Stimulated activated CD4-positive, alpha-beta T cell treated with anti-CD3 and anti-CD28 coated beads, Interleukin-4, amount 100 ng/mL, for 4 hours (primary cell): ENCODE data around the gene AHSG.

Source experiments
- DNase-seq, 2 experiments: peaks; one replicate each; pipeline ENCODE4 v3.0.0-alpha.2; 2020

AHSG gene

DNA sequence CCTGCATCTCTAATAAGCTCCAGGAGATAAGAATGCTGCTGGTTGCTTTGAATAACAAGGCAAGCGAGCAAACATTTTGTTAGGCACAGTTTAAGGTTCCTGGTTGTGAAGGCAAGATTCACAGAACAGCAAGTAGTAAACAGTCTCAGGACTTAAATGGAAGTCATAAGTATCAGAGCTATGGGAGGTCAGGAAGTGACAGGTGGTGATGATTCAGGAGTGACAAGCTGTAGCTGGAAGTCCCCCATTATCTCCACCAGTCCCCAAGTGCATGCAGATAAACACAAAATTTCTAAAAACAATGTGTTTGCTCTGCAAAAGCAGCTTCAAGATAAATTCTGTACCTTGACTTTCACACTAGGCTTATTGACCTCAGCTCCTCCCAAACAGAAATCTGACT, 30.6 kb downstream of the AHSG start:
- DNase-seq: no peak

- no peak for DNase-seq
Observed at GRCh38 chr3:186644683-186645082, 31.8 kb downstream of the AHSG start.

DNA sequence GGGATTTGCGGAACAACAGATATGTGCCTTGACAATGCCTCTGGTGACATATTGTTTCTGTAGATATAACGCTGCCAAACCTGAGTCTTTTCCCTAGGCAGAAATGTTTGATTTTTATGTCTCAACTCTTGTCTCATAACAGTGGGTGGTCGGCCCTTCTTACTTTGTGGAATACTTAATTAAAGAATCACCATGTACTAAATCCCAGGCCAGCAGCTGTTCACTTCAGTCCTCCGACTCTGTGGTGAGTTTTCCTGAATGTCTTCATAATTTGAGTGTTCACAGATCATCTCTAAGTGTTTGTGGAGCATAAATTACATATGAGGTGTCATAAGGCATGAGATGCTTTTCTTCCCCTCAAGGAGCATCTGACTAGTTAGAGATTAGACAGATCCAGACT, 33.2 kb downstream of the AHSG start:
- no peak for DNase-seq

DNA sequence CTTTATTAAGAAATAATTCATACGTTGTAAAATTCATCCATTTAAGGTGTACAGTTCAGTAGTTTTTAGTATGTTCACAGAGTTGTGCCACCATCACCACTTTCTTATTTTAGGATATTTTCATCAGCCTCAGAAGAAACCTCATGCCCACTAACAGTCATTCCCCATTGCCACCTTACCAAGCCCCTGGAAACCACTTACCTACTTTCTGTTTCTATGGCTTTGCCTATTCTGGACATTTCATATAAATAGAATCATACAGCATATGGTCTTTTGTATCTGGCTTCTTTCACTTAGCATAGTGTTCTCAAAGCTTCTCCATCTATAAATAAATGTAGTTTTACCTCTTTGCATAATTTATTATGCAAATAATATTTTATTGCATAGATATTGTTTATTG, 34.0 kb downstream of the AHSG start:
- no peak for DNase-seq

DNA sequence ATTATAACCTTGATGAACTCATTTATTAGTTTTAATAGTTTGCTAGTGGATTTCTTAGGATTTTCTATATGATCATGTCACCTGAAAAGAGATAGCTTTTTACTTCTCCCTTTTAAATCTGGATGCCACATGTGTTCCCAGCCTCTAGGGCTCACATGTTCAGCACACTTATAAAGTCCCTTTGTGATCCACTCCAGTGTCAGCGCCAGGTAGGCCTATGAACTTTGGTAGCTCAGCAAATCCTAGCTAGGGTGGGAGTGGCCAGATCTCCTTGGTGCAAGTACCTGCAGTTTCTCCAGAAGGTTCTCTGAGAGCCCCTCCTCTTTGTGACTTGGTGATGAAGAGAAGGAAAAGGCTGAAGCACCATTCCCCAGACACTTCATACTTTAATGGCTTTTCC, 36.0 kb downstream of the AHSG start:
- DNase-seq: no peak

- DNase-seq: no peak
Observed at GRCh38 chr3:186651678-186652215, 38.9 kb downstream of the AHSG start.

DNA sequence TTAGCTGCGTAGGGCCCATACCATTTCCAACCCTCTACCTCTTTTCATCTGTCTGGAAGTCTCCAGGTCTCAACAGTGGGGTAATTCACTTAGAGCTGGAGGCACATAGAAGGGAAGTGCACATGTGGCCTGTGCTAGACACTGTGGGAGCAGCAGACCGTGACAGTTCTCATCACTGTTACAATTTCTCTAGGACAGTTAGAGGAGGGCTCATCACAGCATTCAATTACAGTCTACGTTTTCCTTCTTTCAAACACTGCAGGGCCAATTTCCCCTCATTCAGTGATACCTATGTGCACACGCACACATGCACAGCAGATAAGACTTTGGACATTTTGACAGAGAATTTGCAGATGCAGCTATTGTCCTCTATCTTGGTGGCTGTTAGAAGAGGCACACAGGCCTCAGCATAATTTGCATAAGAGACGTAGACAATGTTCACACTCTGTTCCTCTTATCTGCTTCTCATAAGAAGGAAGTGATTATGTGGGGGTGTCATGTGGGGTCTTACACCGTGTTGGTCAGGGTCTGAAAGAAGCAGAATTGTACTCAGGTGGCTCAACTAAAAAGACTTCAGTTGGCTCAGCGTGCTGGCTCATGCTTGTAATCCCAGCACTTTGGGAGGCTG, 40.3 kb downstream of the AHSG start:
- no peak for DNase-seq

DNA sequence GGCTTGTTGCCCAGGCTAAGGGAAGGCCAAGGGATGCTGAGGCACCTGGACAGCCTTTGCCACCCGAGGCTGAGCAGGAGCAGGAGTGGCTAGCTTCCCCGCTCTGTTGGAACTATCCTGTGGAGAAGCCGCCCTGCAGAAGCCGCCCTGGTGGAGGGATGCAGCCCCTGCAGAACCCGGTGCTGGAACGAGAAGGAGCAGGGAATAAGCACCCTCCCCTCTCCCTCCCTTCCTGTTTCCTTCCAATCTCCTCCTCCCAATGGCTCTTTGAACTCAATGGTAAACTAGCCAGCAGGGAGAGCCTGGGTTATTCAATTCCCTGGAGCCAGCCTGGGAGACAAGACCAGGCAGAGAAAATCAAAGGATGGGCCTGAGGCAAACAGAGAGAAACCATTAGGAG, 41.1 kb downstream of the AHSG start:
- no peak for DNase-seq

- DNase-seq: no peak
Observed at GRCh38 chr3:186663361-186664118, 50.7 kb downstream of the AHSG start.

GRCh38 chr3:186664119-186664495, 51.2 kb downstream of the AHSG start:
- no peak for DNase-seq

GRCh38 chr3:186664506-186664905, 51.6 kb downstream of the AHSG start:
- no peak for DNase-seq

GRCh38 chr3:186665625-186666188, 52.8 kb downstream of the AHSG start, which contains the start of gene HRG:
Gene HRG (plus strand): TSS chr3:186666014. CDS start chr3:186666032, 18 bp downstream.
- no peak for DNase-seq

GRCh38 chr3:186668426-186668825, 55.6 kb downstream of the AHSG start:
- no peak for DNase-seq

GRCh38 chr3:186669378-186670084, 56.7 kb downstream of the AHSG start:
- no peak for DNase-seq

- DNase-seq: no peak
Observed at GRCh38 chr3:186670155-186670554, 57.3 kb downstream of the AHSG start.
